ENCODE measurements around the gene TANC2. TPM values are rescaled to one million over a fixed set of nuclear protein-coding genes. Genes with fewer than 3 reads are reported as not detected.

TANC2 gene
- total and polyA plus RNA-seq, 9 of the 15 experiments (the other 6 are each of a cell fraction or from before 2014, with no cell fraction given): 0.46 to 7.8 (median 4.5) TPM

DNA sequence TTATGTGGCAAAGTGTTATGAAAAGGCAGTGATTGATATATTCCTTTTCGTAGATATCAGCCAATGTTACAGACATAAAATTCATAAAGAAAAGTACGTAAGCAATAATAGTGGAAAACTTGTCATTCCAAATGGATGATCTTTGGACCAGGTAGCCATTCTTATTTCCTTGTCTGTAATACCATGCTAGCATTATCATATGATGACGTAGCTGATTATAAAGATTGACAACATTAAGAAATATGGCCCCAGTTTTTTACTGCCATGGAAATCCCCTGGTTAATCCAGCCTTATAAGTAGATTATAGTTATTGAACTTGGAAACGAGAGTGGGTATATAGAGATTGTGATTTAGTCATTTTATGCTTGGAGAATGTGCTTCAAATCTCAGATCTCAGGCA lies 8.8 kb downstream of the TANC2 start:
- in situ Hi-C loops (cut with MboI): loop anchor here (25.0 kb wide), 1 partner anchor 262 kb away; no protein-coding TSS in a partner anchor
- no peak overlapping the region for H3K4me3 ChIP-seq
- no peaks in the 10 kb centered on the region for H3K27me3 ChIP-seq (ENCODE audit: control insufficient read depth in 2 of 2, insufficient read depth in 2 of 2, low read length in 2 of 2)
- DNase-seq (ENCODE audit: extremely low read depth in 1 of 4, low spot score in 3 of 4) (no peak), FAIRE-seq (no peak), ATAC-seq (no peak)
- H3K9ac ChIP-seq (ENCODE audit: insufficient read depth in 1 of 2, low read depth in 2 of 2, low read length in 2 of 2): no peak overlapping the region
- H4K20me1 ChIP-seq (replicated peaks; ENCODE audit: control insufficient read depth, insufficient read depth, low read length): no peaks in the 10 kb centered on the region
- no peak overlapping the region for H3K27ac ChIP-seq (ENCODE audit: extremely low read depth, low read depth, low read length)
- H2AFZ ChIP-seq (ENCODE audit: low read depth, low read length): no peak overlapping the region
- no peak overlapping the region for H3K4me2 ChIP-seq (ENCODE audit: insufficient read depth, low read length)
- no peaks in the 10 kb centered on the region for H3K9me1 ChIP-seq (ENCODE audit: control insufficient read depth, insufficient read depth, low read length)
- H3K79me2 ChIP-seq (ENCODE audit: control insufficient read depth, insufficient read depth, low read length): no peaks in the 10 kb centered on the region
- H3K36me3 ChIP-seq (ENCODE audit: control insufficient read depth, insufficient read depth, low read length): no peaks in the 10 kb centered on the region
- WGBS (ENCODE audit: insufficient coverage, low coverage, missing lambda C conversion rate): 47% methylated on average over 4 of the region's 4 CpGs
- ChIA-PET POLR2A (interaction anchor here (0.7 kb wide), 1 partner anchor 90 kb away, joined by 3 read pairs; no protein-coding TSS in a partner anchor), CTCF (ENCODE audit: low intra/inter-chr PET ratio) (no interaction called here)
- intact Hi-C loops (cut with micrococcal nuclease): no loop called here
- BruUV-seq (replicated peaks): no TSS peak
- H3K9me3 ChIP-seq (replicated peaks; ENCODE audit: control insufficient read depth, insufficient read depth, low read depth, low read length): no peaks in the 10 kb centered on the region
- no peaks in the 10 kb centered on the region for H3K4me1 ChIP-seq (replicated peaks in 1 of 2; ENCODE audit: control insufficient read depth in 2 of 2, insufficient read depth in 2 of 2, low read length in 2 of 2)
- TF ChIP-seq ZNF41 (CRISPR knock-in tag; conservative IDR thresholded peaks at IDR 0.05) (no peak), CXXC5 (CRISPR knock-in tag; IDR thresholded peaks at IDR 0.05) (no peak), ZNF639 (CRISPR knock-in tag; conservative IDR thresholded peaks at IDR 0.05 in 1 of 2, IDR thresholded peaks at IDR 0.05 in 1 of 2) (no peak), AFF4 (CRISPR knock-in tag; IDR thresholded peaks at IDR 0.05) (no peak)
- TF ChIP-seq, protein P1, sequence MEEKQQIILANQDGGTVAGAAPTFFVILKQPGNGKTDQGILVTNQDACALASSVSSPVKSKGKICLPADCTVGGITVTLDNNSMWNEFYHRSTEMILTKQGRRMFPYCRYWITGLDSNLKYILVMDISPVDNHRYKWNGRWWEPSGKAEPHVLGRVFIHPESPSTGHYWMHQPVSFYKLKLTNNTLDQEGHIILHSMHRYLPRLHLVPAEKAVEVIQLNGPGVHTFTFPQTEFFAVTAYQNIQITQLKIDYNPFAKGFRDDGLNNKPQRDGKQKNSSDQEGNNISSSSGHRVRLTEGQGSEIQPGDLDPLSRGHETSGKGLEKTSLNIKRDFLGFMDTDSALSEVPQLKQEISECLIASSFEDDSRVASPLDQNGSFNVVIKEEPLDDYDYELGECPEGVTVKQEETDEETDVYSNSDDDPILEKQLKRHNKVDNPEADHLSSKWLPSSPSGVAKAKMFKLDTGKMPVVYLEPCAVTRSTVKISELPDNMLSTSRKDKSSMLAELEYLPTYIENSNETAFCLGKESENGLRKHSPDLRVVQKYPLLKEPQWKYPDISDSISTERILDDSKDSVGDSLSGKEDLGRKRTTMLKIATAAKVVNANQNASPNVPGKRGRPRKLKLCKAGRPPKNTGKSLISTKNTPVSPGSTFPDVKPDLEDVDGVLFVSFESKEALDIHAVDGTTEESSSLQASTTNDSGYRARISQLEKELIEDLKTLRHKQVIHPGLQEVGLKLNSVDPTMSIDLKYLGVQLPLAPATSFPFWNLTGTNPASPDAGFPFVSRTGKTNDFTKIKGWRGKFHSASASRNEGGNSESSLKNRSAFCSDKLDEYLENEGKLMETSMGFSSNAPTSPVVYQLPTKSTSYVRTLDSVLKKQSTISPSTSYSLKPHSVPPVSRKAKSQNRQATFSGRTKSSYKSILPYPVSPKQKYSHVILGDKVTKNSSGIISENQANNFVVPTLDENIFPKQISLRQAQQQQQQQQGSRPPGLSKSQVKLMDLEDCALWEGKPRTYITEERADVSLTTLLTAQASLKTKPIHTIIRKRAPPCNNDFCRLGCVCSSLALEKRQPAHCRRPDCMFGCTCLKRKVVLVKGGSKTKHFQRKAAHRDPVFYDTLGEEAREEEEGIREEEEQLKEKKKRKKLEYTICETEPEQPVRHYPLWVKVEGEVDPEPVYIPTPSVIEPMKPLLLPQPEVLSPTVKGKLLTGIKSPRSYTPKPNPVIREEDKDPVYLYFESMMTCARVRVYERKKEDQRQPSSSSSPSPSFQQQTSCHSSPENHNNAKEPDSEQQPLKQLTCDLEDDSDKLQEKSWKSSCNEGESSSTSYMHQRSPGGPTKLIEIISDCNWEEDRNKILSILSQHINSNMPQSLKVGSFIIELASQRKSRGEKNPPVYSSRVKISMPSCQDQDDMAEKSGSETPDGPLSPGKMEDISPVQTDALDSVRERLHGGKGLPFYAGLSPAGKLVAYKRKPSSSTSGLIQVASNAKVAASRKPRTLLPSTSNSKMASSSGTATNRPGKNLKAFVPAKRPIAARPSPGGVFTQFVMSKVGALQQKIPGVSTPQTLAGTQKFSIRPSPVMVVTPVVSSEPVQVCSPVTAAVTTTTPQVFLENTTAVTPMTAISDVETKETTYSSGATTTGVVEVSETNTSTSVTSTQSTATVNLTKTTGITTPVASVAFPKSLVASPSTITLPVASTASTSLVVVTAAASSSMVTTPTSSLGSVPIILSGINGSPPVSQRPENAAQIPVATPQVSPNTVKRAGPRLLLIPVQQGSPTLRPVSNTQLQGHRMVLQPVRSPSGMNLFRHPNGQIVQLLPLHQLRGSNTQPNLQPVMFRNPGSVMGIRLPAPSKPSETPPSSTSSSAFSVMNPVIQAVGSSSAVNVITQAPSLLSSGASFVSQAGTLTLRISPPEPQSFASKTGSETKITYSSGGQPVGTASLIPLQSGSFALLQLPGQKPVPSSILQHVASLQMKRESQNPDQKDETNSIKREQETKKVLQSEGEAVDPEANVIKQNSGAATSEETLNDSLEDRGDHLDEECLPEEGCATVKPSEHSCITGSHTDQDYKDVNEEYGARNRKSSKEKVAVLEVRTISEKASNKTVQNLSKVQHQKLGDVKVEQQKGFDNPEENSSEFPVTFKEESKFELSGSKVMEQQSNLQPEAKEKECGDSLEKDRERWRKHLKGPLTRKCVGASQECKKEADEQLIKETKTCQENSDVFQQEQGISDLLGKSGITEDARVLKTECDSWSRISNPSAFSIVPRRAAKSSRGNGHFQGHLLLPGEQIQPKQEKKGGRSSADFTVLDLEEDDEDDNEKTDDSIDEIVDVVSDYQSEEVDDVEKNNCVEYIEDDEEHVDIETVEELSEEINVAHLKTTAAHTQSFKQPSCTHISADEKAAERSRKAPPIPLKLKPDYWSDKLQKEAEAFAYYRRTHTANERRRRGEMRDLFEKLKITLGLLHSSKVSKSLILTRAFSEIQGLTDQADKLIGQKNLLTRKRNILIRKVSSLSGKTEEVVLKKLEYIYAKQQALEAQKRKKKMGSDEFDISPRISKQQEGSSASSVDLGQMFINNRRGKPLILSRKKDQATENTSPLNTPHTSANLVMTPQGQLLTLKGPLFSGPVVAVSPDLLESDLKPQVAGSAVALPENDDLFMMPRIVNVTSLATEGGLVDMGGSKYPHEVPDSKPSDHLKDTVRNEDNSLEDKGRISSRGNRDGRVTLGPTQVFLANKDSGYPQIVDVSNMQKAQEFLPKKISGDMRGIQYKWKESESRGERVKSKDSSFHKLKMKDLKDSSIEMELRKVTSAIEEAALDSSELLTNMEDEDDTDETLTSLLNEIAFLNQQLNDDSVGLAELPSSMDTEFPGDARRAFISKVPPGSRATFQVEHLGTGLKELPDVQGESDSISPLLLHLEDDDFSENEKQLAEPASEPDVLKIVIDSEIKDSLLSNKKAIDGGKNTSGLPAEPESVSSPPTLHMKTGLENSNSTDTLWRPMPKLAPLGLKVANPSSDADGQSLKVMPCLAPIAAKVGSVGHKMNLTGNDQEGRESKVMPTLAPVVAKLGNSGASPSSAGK (IDR thresholded peaks at IDR 0.05): no peak
